ENCODE data around the gene ABCA7. TPM values are rescaled to one million over a fixed set of nuclear protein-coding genes. Genes with fewer than 3 reads are reported as not detected.

ABCA7 gene
- total RNA-seq, 1 donor from 2014 or later: 51.0 TPM

GRCh38 chr19:1004803-1005664 lies 34.9 kb upstream of the ABCA7 start:
- Histone ChIP-seq H3K4me1 (peaks cover 10% of the 10 kb centered on the region), H3K9me3 (no peaks in the 10 kb centered on the region), H3K27ac (no peak overlapping the region), H3K27me3 (peaks cover 29% of the 10 kb centered on the region), H3K4me3 (no peak overlapping the region), H3K36me3 (peaks cover 8% of the 10 kb centered on the region)
- no peak for TF ChIP-seq CTCF (IDR thresholded peaks at IDR 0.05)
- ATAC-seq (no peak), DNase-seq (no peak)
- intact Hi-C loops (cut with DNase I): no loop called here

GRCh38 chr19:1006711-1007398 lies 33.1 kb upstream of the ABCA7 start:
- H3K4me1 ChIP-seq: peaks cover under 1% of the 10 kb centered on the region
- no peak for TF ChIP-seq CTCF (IDR thresholded peaks at IDR 0.05)
- H3K36me3 ChIP-seq: peaks cover 26% of the 10 kb centered on the region
- intact Hi-C loops (cut with DNase I): no loop called here
- ATAC-seq (no peak), DNase-seq (no peak)
- peaks cover 16% of the 10 kb centered on the region for H3K27me3 ChIP-seq
- H3K9me3 ChIP-seq: no peaks in the 10 kb centered on the region
- no peak overlapping the region for H3K4me3 ChIP-seq
- H3K27ac ChIP-seq: no peak overlapping the region

DNA sequence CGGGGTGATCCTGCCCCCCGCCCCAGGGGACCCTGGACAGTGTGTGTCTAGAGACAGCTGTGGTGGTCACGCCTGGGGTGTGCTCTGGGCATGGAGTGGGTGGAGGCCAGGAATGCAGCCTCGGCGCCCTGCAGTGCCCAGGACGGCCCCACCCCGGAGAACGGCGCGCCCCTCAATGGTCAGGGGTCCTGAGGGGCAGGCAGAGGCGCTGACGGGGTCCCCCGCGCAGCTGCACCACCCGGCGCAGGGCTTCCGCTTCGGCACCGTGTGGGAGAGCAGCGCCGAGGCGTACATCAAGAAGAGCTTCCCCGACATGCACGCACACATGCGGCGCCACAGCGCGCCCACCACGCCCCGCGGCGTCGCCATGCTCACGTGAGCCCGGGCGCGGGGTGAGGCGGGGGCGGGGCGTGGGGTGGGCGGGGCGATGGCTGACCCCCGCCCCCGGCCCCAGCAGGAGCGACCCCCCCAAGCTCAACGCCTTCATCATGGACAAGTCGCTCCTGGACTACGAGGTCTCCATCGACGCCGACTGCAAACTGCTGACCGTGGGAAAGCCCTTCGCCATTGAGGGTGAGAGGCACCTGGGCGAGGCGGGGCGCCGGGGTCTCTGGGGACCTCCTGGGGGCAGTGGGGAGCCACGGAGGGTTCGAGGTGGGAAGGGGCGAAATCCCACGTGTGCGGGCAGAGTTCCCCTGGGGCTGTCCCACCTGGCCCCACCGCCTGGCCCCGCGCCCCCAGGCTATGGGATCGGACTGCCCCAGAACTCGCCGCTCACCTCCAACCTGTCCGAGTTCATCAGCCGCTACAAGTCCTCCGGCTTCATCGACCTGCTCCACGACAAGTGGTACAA lies 32.3 kb upstream of the ABCA7 start:
- Histone ChIP-seq H3K27ac (no peak overlapping the region), H3K36me3 (peaks cover 34% of the 10 kb centered on the region), H3K9me3 (no peaks in the 10 kb centered on the region), H3K4me3 (no peak overlapping the region), H3K4me1 (no peaks in the 10 kb centered on the region), H3K27me3 (peaks cover 12% of the 10 kb centered on the region)
- no peak for TF ChIP-seq CTCF (IDR thresholded peaks at IDR 0.05)
- DNase-seq (no peak), ATAC-seq (no peak)
- intact Hi-C loops (cut with DNase I): no loop called here

DNA sequence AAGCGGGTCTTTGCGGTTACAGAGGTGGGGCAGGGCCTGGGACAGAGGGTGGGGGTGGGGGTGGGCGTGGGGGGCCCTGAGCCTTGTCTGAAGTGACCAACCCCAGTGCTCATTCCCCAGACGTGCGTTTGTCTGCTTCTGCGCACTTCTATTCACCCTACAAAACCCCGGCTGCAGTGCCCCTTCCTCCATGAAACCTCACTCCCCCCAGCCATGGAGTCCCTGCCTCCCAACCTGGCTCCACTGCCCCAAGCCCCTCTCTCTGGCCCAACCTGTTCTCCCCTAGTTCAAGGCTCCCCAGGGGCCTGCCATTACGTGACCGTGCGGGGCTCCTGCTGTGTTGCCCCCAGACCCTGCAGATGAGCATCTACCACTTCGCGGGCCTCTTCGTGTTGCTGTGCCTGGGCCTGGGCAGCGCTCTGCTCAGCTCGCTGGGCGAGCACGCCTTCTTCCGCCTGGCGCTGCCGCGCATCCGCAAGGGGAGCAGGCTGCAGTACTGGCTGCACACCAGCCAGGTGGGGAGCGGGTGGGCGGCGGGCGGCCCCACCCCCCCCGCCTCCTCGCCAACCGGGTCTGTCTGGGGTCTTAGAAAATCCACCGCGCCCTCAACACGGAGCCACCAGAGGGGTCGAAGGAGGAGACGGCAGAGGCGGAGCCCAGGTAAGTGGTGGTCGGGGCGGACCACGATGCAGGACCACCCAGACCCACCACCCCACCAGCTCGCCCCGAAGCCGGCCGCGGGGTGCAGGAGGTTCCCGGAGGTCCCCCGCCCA lies 31.5 kb upstream of the ABCA7 start:
- Histone ChIP-seq H3K27ac (no peak overlapping the region), H3K36me3 (peaks cover 42% of the 10 kb centered on the region), H3K4me3 (no peak overlapping the region), H3K27me3 (peaks cover 4% of the 10 kb centered on the region), H3K9me3 (no peaks in the 10 kb centered on the region), H3K4me1 (no peaks in the 10 kb centered on the region)
- DNase-seq (no peak), ATAC-seq (no peak)
- intact Hi-C loops (cut with DNase I): no loop called here
- TF ChIP-seq CTCF (IDR thresholded peaks at IDR 0.05): no peak
